Tibial artery (tissue), 4 donors: ENCODE data around the gene GALNT9.

ENCODE experiments used
- DNase-seq, 2 donors: peaks; one replicate each; pipeline ENCODE4 v3.0.0-alpha.2; 2019
- H3K27ac ChIP-seq, 2 donors: fragments of 200-600 bp; sonication (generic) in 1 of 2; 1 replicate in 1 of 2; 2 replicates in 1 of 2; pipeline ENCODE4 v1.5.1; 2018 to 2019; ENCODE audit warnings: mild to moderate bottlenecking in 1 of 2
- H3K27me3 ChIP-seq, 2 donors: fragments of 200-600 bp; sonication (generic) in 1 of 2; one replicate each; pipeline versions ENCODE4 v1.5.1 to v1.6.0; 2016 to 2019
- H3K36me3 ChIP-seq, 3 donors: fragments of 200-600 bp; sonication (generic) in 2 of 3; one replicate each; pipeline ENCODE4 v1.5.1; 2016 to 2019; ENCODE audit warnings: mild to moderate bottlenecking in 2 of 3
- H3K4me1 ChIP-seq, 4 donors: fragments of 200-600 bp; sonication (generic) in 2 of 4; 1 replicate in 3 of 4; 2 replicates in 1 of 4; pipeline ENCODE4 v1.5.1; 2016 to 2019
- H3K4me3 ChIP-seq, 2 donors: fragments of 200-600 bp; sonication (generic) in 1 of 2; 1 replicate in 1 of 2; 2 replicates in 1 of 2; pipeline ENCODE4 v1.5.1; 2018 to 2019; ENCODE audit warnings: mild to moderate bottlenecking in 2 of 2
- H3K9me3 ChIP-seq, 3 donors: fragments of 200-600 bp; sonication (generic) in 1 of 3; one replicate each; pipeline ENCODE4 v1.5.1; 2016 to 2019
- intact Hi-C: fragments of 100-400 bp; cut with DNase I; formaldehyde crosslinking; loops from one replicate; pipeline ENCODE4 v1.15.0; 2023; ENCODE audit warnings: low total_unique reads
- TF ChIP-seq, protein P1 (sequence below), 2 experiments: fragments of 200-600 bp in 1 of 2; fragments of 450-650 bp in 1 of 2; IDR thresholded peaks; one replicate each; pipeline ENCODE4 v1.5.1; 2017 to 2019; ENCODE audit warnings: antibody characterized with exemption in 2 of 2, mild to moderate bottlenecking in 1 of 2, moderate library complexity in 1 of 2

GALNT9 gene

DNA sequence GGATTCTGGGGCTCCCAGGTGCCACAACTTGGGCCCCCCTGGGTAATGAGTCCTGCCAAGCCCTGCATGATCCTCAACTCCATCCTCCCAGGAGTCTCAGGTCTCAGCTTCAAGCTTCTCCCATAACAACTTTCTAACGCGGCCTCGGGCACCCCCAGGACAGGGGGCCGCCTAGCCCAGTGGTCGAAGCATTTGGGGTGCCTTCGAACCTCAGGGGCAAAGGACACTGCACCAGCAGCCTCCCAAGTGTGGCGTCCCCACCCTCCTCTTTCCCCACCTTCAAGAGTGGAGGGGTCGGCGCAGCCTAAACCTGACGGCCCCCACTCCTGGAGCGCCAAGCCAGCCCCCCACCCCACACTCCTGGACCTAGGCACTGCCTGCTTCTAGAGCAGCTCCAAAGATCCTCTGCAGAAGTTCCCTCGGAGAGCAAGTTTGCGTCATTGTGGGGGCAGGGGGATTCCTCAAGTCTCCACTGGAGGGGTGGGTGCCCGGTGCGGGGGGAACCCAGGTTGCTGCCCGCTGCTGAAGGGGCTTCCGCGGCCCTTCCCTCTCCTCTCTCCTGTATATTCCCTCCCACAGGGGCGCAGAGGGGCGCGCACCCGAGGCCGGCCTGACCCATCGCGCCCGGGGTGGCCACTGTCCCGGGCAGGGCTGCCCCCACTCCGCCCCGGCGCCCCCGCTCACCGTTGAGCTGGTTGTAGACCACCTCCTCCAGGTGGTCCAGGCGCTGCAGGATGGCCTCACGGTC lies 933 bp downstream of the GALNT9 start:
- peaks cover 0 to 95% of the 10 kb centered on the region in 2 donors for H3K27me3 ChIP-seq
- H3K36me3 ChIP-seq, result no peaks in the 10 kb centered on the region
- DNase-seq, result no peak
- H3K4me3 ChIP-seq, result no peak overlapping the region
- H3K4me1 ChIP-seq, result peaks cover 0 to 20% (median 8%) of the 10 kb centered on the region in 4 donors
- intact Hi-C loops, result no loop called here
- no peaks in the 10 kb centered on the region for H3K9me3 ChIP-seq
- no peak overlapping the region for H3K27ac ChIP-seq
- TF ChIP-seq, protein P1, sequence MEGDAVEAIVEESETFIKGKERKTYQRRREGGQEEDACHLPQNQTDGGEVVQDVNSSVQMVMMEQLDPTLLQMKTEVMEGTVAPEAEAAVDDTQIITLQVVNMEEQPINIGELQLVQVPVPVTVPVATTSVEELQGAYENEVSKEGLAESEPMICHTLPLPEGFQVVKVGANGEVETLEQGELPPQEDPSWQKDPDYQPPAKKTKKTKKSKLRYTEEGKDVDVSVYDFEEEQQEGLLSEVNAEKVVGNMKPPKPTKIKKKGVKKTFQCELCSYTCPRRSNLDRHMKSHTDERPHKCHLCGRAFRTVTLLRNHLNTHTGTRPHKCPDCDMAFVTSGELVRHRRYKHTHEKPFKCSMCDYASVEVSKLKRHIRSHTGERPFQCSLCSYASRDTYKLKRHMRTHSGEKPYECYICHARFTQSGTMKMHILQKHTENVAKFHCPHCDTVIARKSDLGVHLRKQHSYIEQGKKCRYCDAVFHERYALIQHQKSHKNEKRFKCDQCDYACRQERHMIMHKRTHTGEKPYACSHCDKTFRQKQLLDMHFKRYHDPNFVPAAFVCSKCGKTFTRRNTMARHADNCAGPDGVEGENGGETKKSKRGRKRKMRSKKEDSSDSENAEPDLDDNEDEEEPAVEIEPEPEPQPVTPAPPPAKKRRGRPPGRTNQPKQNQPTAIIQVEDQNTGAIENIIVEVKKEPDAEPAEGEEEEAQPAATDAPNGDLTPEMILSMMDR (IDR thresholded peaks at IDR 0.05), result no peak

DNA sequence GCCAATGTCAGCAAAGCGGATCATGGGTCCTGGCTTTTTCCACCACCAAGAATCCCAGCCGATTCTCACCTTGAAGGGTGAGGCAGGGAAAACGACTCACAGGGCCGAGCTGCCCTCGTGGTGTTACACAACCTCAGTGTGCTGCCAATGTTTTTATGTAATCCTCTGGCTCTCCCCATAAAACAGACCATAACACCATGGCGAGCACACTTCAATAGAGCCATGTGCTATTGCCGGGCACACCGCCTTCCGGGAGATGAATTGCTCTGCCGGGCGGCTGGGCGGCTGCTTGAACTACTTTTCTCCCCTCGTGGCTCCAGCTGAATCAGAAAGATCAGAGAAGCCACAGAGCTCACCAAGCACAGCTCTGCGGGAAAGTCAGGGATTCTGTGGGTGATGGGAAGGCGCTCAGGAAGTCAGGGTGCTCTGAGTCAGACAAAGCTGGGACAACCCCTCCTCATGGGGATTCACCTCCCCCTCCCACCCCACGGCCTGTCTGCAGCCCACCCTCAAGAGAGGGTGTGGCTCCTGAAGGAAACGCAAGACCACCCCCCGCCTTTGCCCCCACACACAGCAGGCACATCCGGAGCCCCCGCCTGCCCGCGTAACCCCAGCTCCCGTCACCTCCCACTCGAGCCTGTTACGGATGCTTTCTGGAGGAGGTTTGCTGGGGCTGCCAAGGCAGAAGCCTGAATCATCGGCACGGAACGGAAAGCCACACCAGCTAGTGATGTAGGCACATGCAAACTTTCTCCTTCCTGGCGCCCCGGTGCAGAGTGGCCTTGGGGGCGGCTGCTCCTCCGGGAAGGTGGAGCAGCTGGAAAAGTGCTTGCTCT lies 1.8 kb downstream of the GALNT9 start:
- H3K27me3 ChIP-seq, result peaks cover 0 to 97% of the 10 kb centered on the region in 2 donors
- H3K36me3 ChIP-seq, result no peaks in the 10 kb centered on the region
- DNase-seq, result peak in 1 of 2 donors; percentile 41
- H3K4me1 ChIP-seq, result peaks cover 0 to 24% (median 8%) of the 10 kb centered on the region in 4 donors
- TF ChIP-seq, protein P1 (IDR thresholded peaks at IDR 0.05), result no peak
- intact Hi-C loops, result no loop called here
- H3K4me3 ChIP-seq, result peak overlapping the region in 1 of 2 donors; percentile 20
- no peaks in the 10 kb centered on the region for H3K9me3 ChIP-seq
- no peak overlapping the region for H3K27ac ChIP-seq

DNA sequence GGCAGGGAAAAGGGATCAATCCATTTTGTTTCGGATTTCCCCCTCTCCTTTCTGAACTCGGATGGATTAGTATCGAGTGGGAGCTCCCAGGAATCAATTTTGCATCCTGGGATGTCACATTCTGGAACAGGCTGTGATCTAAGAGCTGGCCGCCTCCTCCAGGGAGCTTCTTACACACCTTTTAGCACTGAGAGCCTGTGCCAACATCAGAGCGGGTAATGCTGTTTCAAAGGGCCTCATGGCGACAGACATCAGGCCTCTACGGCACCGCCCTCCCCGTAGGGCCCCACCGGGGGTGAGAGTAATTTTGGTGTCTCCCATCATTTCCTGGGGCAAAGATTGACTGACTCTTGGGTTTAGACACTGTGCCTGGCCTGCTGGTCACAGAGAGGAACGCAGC lies 2.7 kb downstream of the GALNT9 start:
- Histone ChIP-seq H3K27ac (no peak overlapping the region), H3K4me3 (no peak overlapping the region), H3K4me1 (peaks cover 0 to 25% (median 8%) of the 10 kb centered on the region in 4 donors), H3K9me3 (no peaks in the 10 kb centered on the region), H3K27me3 (peaks cover 0 to 97% of the 10 kb centered on the region in 2 donors), H3K36me3 (no peaks in the 10 kb centered on the region)
- TF ChIP-seq, protein P1 (IDR thresholded peaks at IDR 0.05), result no peak
- intact Hi-C loops, result no loop called here
- DNase-seq, result no peak

DNA sequence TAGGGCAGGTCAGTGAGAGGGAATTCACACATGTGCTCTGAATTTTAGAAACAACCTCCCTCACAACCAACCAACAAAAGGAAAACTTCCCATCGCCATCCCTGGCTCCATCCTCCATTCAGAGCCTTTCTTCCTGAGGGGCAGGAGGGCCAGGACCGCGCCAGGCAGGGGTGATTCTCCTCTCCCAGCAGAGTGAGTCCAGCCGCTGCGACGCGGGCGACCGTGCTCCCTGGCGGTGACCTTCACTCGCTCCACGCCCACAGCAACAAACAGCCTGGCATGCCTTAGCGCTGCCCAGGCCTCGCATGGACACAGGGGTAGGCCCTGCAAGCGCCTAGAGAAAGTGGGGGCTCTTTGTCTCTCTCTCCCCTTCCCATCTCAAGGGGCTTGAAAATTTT lies 3.7 kb downstream of the GALNT9 start:
- H3K4me3 ChIP-seq, result no peak overlapping the region
- no peaks in the 10 kb centered on the region for H3K9me3 ChIP-seq
- H3K4me1 ChIP-seq, result peaks cover 0 to 25% (median 8%) of the 10 kb centered on the region in 4 donors
- H3K27me3 ChIP-seq, result peaks cover 0 to 97% of the 10 kb centered on the region in 2 donors
- TF ChIP-seq, protein P1 (IDR thresholded peaks at IDR 0.05), result no peak
- no peak overlapping the region for H3K27ac ChIP-seq
- DNase-seq, result no peak
- intact Hi-C loops, result no loop called here
- H3K36me3 ChIP-seq, result no peaks in the 10 kb centered on the region

DNA sequence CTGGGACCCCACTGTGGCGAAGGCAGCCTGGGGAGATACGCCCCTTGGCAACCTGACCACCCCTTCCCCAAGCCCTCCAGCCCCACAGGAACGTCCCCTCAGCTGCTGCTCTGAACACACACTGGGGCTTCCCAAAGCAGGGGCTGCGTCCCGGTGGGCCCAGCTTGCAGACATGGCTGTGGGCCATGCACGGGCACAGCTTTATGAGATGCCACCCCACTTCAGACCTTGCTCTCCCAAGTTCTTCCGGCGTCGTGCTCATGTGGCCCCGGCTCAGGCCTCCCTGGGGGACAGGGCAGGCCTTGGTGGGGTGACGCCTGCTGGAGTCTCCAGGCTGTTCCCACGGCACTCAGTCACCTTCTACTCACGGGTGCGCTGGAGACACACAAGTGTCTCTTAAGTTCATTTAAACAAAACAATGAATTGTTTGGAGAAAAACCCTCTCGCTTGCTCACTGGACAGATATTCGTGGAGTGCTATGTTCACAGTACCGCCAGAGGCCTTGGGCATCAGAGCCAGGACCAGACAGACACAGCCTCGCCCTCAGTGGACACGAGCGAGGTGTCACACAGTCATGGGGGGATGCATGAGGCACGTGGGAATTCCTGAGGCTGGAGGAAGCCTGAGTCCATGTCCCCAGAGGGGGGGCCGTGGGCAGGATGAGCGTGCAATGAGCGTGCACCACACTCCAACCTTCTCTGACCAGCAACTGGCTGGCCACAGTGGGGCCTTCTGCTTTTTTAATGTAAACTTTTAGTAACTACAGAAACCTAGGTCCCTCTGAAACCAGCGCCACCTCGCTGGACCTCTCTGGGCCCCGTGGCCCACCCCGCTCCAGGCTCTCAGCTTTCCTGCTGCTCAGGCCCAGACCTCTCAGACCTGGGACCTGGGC lies 4.3 kb downstream of the GALNT9 start:
- DNase-seq, result no peak
- Histone ChIP-seq H3K4me1 (peaks cover 0 to 25% (median 8%) of the 10 kb centered on the region in 4 donors), H3K27ac (no peak overlapping the region), H3K27me3 (peaks cover 0 to 97% of the 10 kb centered on the region in 2 donors), H3K4me3 (no peak overlapping the region), H3K9me3 (no peaks in the 10 kb centered on the region), H3K36me3 (no peaks in the 10 kb centered on the region)
- intact Hi-C loops, result no loop called here
- TF ChIP-seq, protein P1 (IDR thresholded peaks at IDR 0.05), result no peak
